GM19239 (cell line): ENCODE data around the gene ATL2.

ENCODE experiments used
- DNase-seq: peaks from one replicate; pipeline ENCODE4 v3.0.0; 2011; ENCODE audit warnings: low spot score; ENCODE audit not compliant: insufficient read length
- FAIRE-seq: peaks from 2 replicates; lab custom pipeline; 2011; peaks lifted over from hg19 to GRCh38; lab: Jason Lieb, UNC

The ATL2 gene

GRCh38 chr2:38256610-38257009 lies 120.5 kb downstream of the ATL2 start:
- DNase-seq (no peak), FAIRE-seq (no peak)

- FAIRE-seq (no peak), DNase-seq (no peak)
Observed at GRCh38 chr2:38255211-38255610, 121.9 kb downstream of the ATL2 start.

- DNase-seq (no peak), FAIRE-seq (no peak)
Observed at GRCh38 chr2:38254796-38255195, 122.3 kb downstream of the ATL2 start.

GRCh38 chr2:38251940-38252339 lies 125.1 kb downstream of the ATL2 start:
- FAIRE-seq: no peak

GRCh38 chr2:38248707-38249106 lies 128.4 kb downstream of the ATL2 start:
- no peak for FAIRE-seq
- DNase-seq: no peak

More at GRCh38 chr2:38251940-38252339, 125.1 kb downstream of the ATL2 start:
- no peak for DNase-seq

- no peak for DNase-seq
- FAIRE-seq: no peak
Observed at GRCh38 chr2:38248255-38248654, 128.8 kb downstream of the ATL2 start.

- FAIRE-seq: no peak
- DNase-seq: no peak
Observed at GRCh38 chr2:38246105-38246504, 131.0 kb downstream of the ATL2 start.

GRCh38 chr2:38245114-38245641 lies 131.9 kb downstream of the ATL2 start:
- no peak for DNase-seq
- FAIRE-seq: no peak

GRCh38 chr2:38244301-38244700 lies 132.8 kb downstream of the ATL2 start:
- FAIRE-seq (no peak), DNase-seq (no peak)
